GM23338 (cell line): Measurements from ENCODE around the gene RPS28.

ENCODE experiments used
- CREB1 ChIP-seq: fragments of 250-450 bp; sonication (Bioruptor Pico); IDR thresholded peaks from 2 replicates; pipeline ENCODE4 v1.5.0; 2020; ENCODE audit warnings: low read depth, mild to moderate bottlenecking, moderate library complexity
- EZH2 ChIP-seq: fragments of 200-600 bp; sonication (generic); IDR thresholded peaks from one replicate; pipeline ENCODE4 v1.8.0; 2017; ENCODE audit warnings: antibody characterized with exemption, mild to moderate bottlenecking, low read depth; ENCODE audit not compliant: unreplicated experiment
- EZH2phosphoT487 ChIP-seq: fragments of 200-600 bp; sonication (generic); IDR thresholded peaks from one replicate; pipeline ENCODE4 v1.8.1; 2018; ENCODE audit warnings: antibody characterized with exemption; ENCODE audit not compliant: unreplicated experiment
- JUNB ChIP-seq: IDR thresholded peaks from one replicate; pipeline ENCODE4 v1.6.1; 2016; ENCODE audit warnings: antibody characterized with exemption; ENCODE audit not compliant: unreplicated experiment
- POLR2AphosphoS5 ChIP-seq: IDR thresholded peaks from 2 replicates; pipeline ENCODE4 v1.6.1; 2016; ENCODE audit warnings: antibody characterized with exemption, low read depth
- ZNF331 ChIP-seq: fragments of 250-450 bp; sonication (Bioruptor Pico); IDR thresholded peaks from 2 replicates; pipeline ENCODE4 v1.5.0; 2020; ENCODE audit warnings: low read depth, mild to moderate bottlenecking, moderate library complexity
- TF ChIP-seq, protein P1 (sequence below), 2 experiments: fragments of 200-600 bp in 1 of 2; sonication (generic) in 1 of 2; conservative IDR thresholded peaks; 2 replicates each; pipeline versions ENCODE4 v1.5.1 to v1.6.1; 2016 to 2017; ENCODE audit warnings: antibody characterized with exemption in 2 of 2, low read depth in 2 of 2, mild to moderate bottlenecking in 2 of 2, moderate library complexity in 1 of 2

- TF ChIP-seq, protein P1, sequence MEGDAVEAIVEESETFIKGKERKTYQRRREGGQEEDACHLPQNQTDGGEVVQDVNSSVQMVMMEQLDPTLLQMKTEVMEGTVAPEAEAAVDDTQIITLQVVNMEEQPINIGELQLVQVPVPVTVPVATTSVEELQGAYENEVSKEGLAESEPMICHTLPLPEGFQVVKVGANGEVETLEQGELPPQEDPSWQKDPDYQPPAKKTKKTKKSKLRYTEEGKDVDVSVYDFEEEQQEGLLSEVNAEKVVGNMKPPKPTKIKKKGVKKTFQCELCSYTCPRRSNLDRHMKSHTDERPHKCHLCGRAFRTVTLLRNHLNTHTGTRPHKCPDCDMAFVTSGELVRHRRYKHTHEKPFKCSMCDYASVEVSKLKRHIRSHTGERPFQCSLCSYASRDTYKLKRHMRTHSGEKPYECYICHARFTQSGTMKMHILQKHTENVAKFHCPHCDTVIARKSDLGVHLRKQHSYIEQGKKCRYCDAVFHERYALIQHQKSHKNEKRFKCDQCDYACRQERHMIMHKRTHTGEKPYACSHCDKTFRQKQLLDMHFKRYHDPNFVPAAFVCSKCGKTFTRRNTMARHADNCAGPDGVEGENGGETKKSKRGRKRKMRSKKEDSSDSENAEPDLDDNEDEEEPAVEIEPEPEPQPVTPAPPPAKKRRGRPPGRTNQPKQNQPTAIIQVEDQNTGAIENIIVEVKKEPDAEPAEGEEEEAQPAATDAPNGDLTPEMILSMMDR (conservative IDR thresholded peaks at IDR 0.05; ENCODE audit: low read depth in 2 of 2) = no peak
- TF ChIP-seq POLR2AphosphoS5 = no peak
- no peak for TF ChIP-seq EZH2
- TF ChIP-seq CREB1 (CRISPR knock-in tag) = no peak
- TF ChIP-seq JUNB = no peak
- no peak for TF ChIP-seq ZNF331 (CRISPR knock-in tag)
- TF ChIP-seq EZH2phosphoT487 = no peak
Measured at GRCh38 chr19:8316351-8317125, 4.8 kb upstream of the RPS28 start.
